K562 (cell line): ENCODE measurements around the gene RPLP2. TPM values are rescaled to one million over a fixed set of nuclear protein-coding genes. Genes with fewer than 3 reads are reported as not detected.

Source experiments
- ATF7 ChIP-seq: fragments of 450-650 bp; IDR thresholded peaks from 2 replicates; pipeline ENCODE4 v1.7.1; 2014; ENCODE audit warnings: mild to moderate bottlenecking, moderate library complexity
- BCOR ChIP-seq: fragments of 450-650 bp; IDR thresholded peaks from 2 replicates; pipeline ENCODE4 v1.6.1; 2016
- E2F3 ChIP-seq: fragments of 250-450 bp; sonication (Bioruptor Pico); IDR thresholded peaks from 2 replicates; pipeline ENCODE4 v1.4.0; 2020; ENCODE audit warnings: mild to moderate bottlenecking
- EP400 ChIP-seq: fragments of 450-650 bp; IDR thresholded peaks from 2 replicates; pipeline ENCODE4 v1.6.1; 2017; ENCODE audit warnings: antibody characterized with exemption, mild to moderate bottlenecking, moderate library complexity
- EZH2 ChIP-seq: IDR thresholded peaks from 2 replicates; pipeline ENCODE4 v1.6.1; 2012; ENCODE audit warnings: low read depth, mild to moderate bottlenecking, inconsistent platforms, low read length, borderline replicate concordance
- HCFC1 ChIP-seq: IDR thresholded peaks from 2 replicates; pipeline ENCODE4 v1.6.1; 2012; ENCODE audit warnings: low read depth, low read length, improper control_type of control experiment
- KDM1A ChIP-seq, 2 experiments: fragments of 450-650 bp; IDR thresholded peaks; 2 replicates each; pipeline ENCODE4 v1.6.1; 2016; ENCODE audit warnings: mild to moderate bottlenecking in 2 of 2
- MEF2A ChIP-seq: IDR thresholded peaks from 2 replicates; pipeline ENCODE4 v1.6.1; 2011; ENCODE audit warnings: low read depth, mild to moderate bottlenecking, low read length, moderate library complexity; ENCODE audit not compliant: control insufficient read depth
- MTA3 ChIP-seq: fragments of 450-650 bp; formaldehyde crosslinking; IDR thresholded peaks from 2 replicates; pipeline ENCODE4 v1.6.1; 2017; ENCODE audit warnings: mild to moderate bottlenecking, borderline replicate concordance
- NFATC3 ChIP-seq: fragments of 450-650 bp; IDR thresholded peaks from 2 replicates; pipeline ENCODE4 v1.6.1; 2017; ENCODE audit warnings: mild to moderate bottlenecking
- PCBP2 ChIP-seq: fragments of 200-400 bp; formaldehyde crosslinking; IDR thresholded peaks from 2 replicates; pipeline ENCODE4 v1.6.1; 2018; ENCODE audit warnings: low read length, low read depth, mild to moderate bottlenecking, moderate library complexity; ENCODE audit not compliant: poor library complexity, severe bottlenecking
- PTBP1 ChIP-seq: fragments of 200-400 bp; formaldehyde crosslinking; IDR thresholded peaks from 2 replicates; pipeline ENCODE4 v1.6.1; 2017; ENCODE audit warnings: low read depth, low read length
- RBM25 ChIP-seq: fragments of 200-400 bp; formaldehyde crosslinking; IDR thresholded peaks from 2 replicates; pipeline ENCODE4 v1.6.1; 2018; ENCODE audit warnings: low read length, low read depth, moderate library complexity; ENCODE audit not compliant: severe bottlenecking
- RNF2 ChIP-seq: sonication (generic); IDR thresholded peaks from 2 replicates; pipeline ENCODE4 v1.6.1; 2016
- TRIM28 ChIP-seq: fragments of 450-650 bp; IDR thresholded peaks from 2 replicates; pipeline ENCODE4 v1.6.1; 2017
- YY1 ChIP-seq, 3 experiments: IDR thresholded peaks; 2 replicates each; pipeline ENCODE4 v1.6.1; 2011; ENCODE audit warnings: low read length in 2 of 3, mild to moderate bottlenecking in 2 of 3, moderate library complexity in 2 of 3, borderline replicate concordance in 1 of 3, control low read depth in 1 of 3, low read depth in 1 of 3; ENCODE audit not compliant: insufficient read depth in 3 of 3, insufficient replicate concordance in 2 of 3, control insufficient read depth in 1 of 3, insufficient read length in 1 of 3; ENCODE audit errors: extremely low read depth in 1 of 3
- ZKSCAN8 ChIP-seq: fragments of 200-800 bp; sonication (Bioruptor generic); IDR thresholded peaks from 2 replicates; pipeline ENCODE4 v1.6.1; 2016; ENCODE audit warnings: missing genetic modification characterization, missing compliant biosample characterization
- ZNF212 ChIP-seq: fragments of 450-650 bp; formaldehyde crosslinking; IDR thresholded peaks from 2 replicates; pipeline ENCODE4 v1.4.0; 2020; ENCODE audit warnings: mild to moderate bottlenecking
- ZNF41 ChIP-seq: fragments of 250-450 bp; sonication (Bioruptor Pico); conservative IDR thresholded peaks from 2 replicates; pipeline ENCODE4 v1.4.0; 2020; ENCODE audit warnings: mild to moderate bottlenecking
- ZNF431 ChIP-seq: sonication (generic); formaldehyde crosslinking; IDR thresholded peaks from 2 replicates; pipeline ENCODE4 v1.8.0; 2022; ENCODE audit warnings: mild to moderate bottlenecking, missing genetic modification reagents
- polyA plus RNA-seq, 8 experiments: library from polyadenylated mRNA; depleted of rRNA in 4 of 8; stranded (reverse) in 5 of 8; unstranded in 3 of 8; fragments of >200 nt; fragmentation: Nextera tagmentation in 2 of 8; fragmentation: Illumina TruSeq in 1 of 8; extraction: Ambion mirVana in 2 of 8; extraction: Trizol in 1 of 8; gene quantifications; 2 replicates each; pipeline versions ENCODE4 v1.2.1 to v1.2.3, GENCODE V29; 2011 to 2014; ENCODE audit warnings: inconsistent platforms in 1 of 8, missing spikeins in 1 of 8
- total RNA-seq, 7 experiments: library from RNA; depleted of rRNA in 6 of 7; stranded (reverse); fragments of >200 nt in 6 of 7; fragmentation: Illumina TruSeq in 2 of 7; extraction: Trizol in 2 of 7; gene quantifications; 2 replicates each; pipeline versions ENCODE4 v1.2.1 to v1.2.3, GENCODE V29; 2011 to 2021; ENCODE audit warnings: low replicate concordance in 1 of 7
- TF ChIP-seq, protein P1 (sequence below): fragments of 200-800 bp; sonication (Bioruptor generic); IDR thresholded peaks from 2 replicates; pipeline ENCODE4 v1.6.1; 2017; ENCODE audit warnings: missing genetic modification characterization, missing compliant biosample characterization
- TF ChIP-seq, protein P2 (sequence below): fragments of 250-450 bp; sonication (Bioruptor Pico); IDR thresholded peaks from 2 replicates; pipeline ENCODE4 v1.5.1; 2021; ENCODE audit warnings: mild to moderate bottlenecking
- TF ChIP-seq, protein P3 (sequence below): fragments of 450-650 bp; IDR thresholded peaks from 2 replicates; pipeline ENCODE4 v1.6.1; 2016
- TF ChIP-seq, protein P4 (sequence below): fragments of 450-650 bp; IDR thresholded peaks from 2 replicates; pipeline ENCODE4 v1.6.1; 2017; ENCODE audit warnings: mild to moderate bottlenecking, moderate library complexity
- TF ChIP-seq, protein P5 (sequence below): fragments of 250-450 bp; sonication (Bioruptor Pico); IDR thresholded peaks from 2 replicates; pipeline ENCODE4 v1.8.0; 2022; ENCODE audit warnings: moderate library complexity, mild to moderate bottlenecking, inconsistent platforms

Gene RPLP2
- total and polyA plus RNA-seq, 9 of the 15 experiments (the other 6 are each of a cell fraction or from before 2014, with no cell fraction given): 528 to 3,807 (median 1,633) TPM

DNA sequence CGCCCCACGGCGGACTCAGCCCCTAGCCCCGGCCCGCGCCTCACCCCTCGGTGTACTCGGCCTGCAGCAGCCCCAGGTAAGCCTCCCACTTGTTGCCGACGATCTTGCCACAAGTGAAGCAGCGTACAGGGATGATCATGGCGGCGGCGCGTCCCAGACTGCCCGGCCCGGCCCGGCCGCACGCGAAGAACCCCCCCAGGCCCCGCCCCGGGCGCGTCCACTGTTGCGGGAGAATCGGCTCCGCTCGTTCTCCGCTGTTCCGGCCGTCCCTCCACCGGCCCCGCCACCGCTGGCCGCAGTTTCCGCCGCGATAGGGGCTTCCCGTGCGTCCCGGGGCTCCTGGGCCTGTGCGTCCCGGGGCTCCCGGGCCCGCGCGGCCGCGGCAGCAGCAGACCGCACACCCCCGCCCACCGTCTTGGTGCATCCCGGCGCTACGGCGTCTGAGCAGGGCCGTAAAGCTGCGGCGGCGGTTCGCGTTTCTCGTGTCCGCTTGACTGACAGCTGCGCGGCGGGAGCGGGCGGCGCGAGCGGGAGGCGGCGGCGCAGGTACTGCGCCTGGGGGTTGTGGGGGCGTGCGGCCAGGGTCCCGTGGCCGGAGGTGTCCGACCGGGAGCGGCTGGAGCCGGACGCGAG, 32.7 kb downstream of the RPLP2 start, which contains the start of the genes POLR2L and TSPAN4 (continued):
- peak; percentile 48; the same call in 1 of the 2 replicates for TF ChIP-seq EP400
- TF ChIP-seq BCOR: no peak
- TF ChIP-seq, protein P1, sequence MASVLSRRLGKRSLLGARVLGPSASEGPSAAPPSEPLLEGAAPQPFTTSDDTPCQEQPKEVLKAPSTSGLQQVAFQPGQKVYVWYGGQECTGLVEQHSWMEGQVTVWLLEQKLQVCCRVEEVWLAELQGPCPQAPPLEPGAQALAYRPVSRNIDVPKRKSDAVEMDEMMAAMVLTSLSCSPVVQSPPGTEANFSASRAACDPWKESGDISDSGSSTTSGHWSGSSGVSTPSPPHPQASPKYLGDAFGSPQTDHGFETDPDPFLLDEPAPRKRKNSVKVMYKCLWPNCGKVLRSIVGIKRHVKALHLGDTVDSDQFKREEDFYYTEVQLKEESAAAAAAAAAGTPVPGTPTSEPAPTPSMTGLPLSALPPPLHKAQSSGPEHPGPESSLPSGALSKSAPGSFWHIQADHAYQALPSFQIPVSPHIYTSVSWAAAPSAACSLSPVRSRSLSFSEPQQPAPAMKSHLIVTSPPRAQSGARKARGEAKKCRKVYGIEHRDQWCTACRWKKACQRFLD (CRISPR knock-in tag): no peak
- TF ChIP-seq RBM25: no peak
- TF ChIP-seq NFATC3: no peak
- no peak for TF ChIP-seq ZNF41 (CRISPR knock-in tag)
- TF ChIP-seq, protein P2, sequence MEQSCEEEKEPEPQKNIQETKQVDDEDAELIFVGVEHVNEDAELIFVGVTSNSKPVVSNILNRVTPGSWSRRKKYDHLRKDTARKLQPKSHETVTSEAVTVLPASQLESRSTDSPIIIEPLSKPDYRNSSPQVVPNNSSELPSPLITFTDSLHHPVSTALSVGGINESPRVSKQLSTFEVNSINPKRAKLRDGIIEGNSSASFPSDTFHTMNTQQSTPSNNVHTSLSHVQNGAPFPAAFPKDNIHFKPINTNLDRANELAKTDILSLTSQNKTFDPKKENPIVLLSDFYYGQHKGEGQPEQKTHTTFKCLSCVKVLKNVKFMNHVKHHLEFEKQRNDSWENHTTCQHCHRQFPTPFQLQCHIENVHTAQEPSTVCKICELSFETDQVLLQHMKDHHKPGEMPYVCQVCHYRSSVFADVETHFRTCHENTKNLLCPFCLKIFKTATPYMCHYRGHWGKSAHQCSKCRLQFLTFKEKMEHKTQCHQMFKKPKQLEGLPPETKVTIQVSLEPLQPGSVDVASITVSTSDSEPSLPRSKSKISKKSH: no peak
- no peak for TF ChIP-seq MEF2A
- peak; percentile 47; the same call in 1 of the 2 replicates for TF ChIP-seq E2F3 (CRISPR knock-in tag)
- TF ChIP-seq MTA3: peak; percentile 100
- TF ChIP-seq ZNF431 (CRISPR knock-in tag): 0 out of 2 replicates have a peak, but pooled peaks have one; percentile 54
- no peak for TF ChIP-seq PTBP1
- TF ChIP-seq ZNF212 (CRISPR knock-in tag): no peak
- TF ChIP-seq, protein P3, sequence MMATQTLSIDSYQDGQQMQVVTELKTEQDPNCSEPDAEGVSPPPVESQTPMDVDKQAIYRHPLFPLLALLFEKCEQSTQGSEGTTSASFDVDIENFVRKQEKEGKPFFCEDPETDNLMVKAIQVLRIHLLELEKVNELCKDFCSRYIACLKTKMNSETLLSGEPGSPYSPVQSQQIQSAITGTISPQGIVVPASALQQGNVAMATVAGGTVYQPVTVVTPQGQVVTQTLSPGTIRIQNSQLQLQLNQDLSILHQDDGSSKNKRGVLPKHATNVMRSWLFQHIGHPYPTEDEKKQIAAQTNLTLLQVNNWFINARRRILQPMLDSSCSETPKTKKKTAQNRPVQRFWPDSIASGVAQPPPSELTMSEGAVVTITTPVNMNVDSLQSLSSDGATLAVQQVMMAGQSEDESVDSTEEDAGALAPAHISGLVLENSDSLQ: peak; percentile 97
- TF ChIP-seq YY1 (IDR thresholded peaks at IDR 0.05; ENCODE audit: borderline replicate concordance in 1 of 3, control insufficient read depth in 1 of 3, extremely low read depth in 1 of 3, insufficient read depth in 3 of 3, insufficient read length in 1 of 3, insufficient replicate concordance in 2 of 3, low read depth in 1 of 3, low read length in 2 of 3): peak in 2 of 3 experiments; percentile 79 to 89
- TF ChIP-seq RNF2: no peak; the same call in 1 of the 2 replicates
- TF ChIP-seq HCFC1: peak; percentile 70
- TF ChIP-seq TRIM28: no peak
- TF ChIP-seq KDM1A (IDR thresholded peaks at IDR 0.05): no peak
- no peak for TF ChIP-seq EZH2
- TF ChIP-seq ATF7: peak; percentile 100
- TF ChIP-seq, protein P4, sequence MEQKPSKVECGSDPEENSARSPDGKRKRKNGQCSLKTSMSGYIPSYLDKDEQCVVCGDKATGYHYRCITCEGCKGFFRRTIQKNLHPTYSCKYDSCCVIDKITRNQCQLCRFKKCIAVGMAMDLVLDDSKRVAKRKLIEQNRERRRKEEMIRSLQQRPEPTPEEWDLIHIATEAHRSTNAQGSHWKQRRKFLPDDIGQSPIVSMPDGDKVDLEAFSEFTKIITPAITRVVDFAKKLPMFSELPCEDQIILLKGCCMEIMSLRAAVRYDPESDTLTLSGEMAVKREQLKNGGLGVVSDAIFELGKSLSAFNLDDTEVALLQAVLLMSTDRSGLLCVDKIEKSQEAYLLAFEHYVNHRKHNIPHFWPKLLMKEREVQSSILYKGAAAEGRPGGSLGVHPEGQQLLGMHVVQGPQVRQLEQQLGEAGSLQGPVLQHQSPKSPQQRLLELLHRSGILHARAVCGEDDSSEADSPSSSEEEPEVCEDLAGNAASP: no peak
- TF ChIP-seq ZKSCAN8 (CRISPR knock-in tag): no peak
- no peak for TF ChIP-seq PCBP2
- TF ChIP-seq, protein P5, sequence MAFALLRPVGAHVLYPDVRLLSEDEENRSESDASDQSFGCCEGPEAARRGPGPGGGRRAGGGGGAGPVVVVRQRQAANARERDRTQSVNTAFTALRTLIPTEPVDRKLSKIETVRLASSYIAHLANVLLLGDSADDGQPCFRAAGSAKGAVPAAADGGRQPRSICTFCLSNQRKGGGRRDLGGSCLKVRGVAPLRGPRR (CRISPR knock-in tag): no peak
